Ishikawa (cell line): ENCODE measurements around the gene NBAS.

ENCODE experiments used
- EP300 ChIP-seq: IDR thresholded peaks from 2 replicates; pipeline ENCODE4 v1.6.1; 2012; ENCODE audit warnings: borderline replicate concordance
- FOXM1 ChIP-seq: IDR thresholded peaks from 2 replicates; pipeline ENCODE4 v1.6.1; 2012; ENCODE audit warnings: low read depth, borderline replicate concordance
- MAX ChIP-seq: IDR thresholded peaks from 2 replicates; pipeline ENCODE4 v1.6.1; 2012
- NFIC ChIP-seq: IDR thresholded peaks from 2 replicates; pipeline ENCODE4 v1.6.1; 2012
- RAD21 ChIP-seq: IDR thresholded peaks from 2 replicates; pipeline ENCODE4 v1.6.1; 2012; ENCODE audit warnings: low read depth
- YY1 ChIP-seq: IDR thresholded peaks from 2 replicates; pipeline ENCODE4 v1.6.1; 2012; ENCODE audit warnings: low read depth

- TF ChIP-seq FOXM1 (no peak), RAD21 (no peak), MAX (no peak), NFIC (no peak), EP300 (no peak), YY1 (no peak)
Measured at GRCh38 chr2:15378148-15378908, 182.8 kb downstream of the NBAS start.
